Activated CD4-positive, alpha-beta memory T cell treated with anti-CD3 and anti-CD28 coated beads for 36 hours (primary cell): ENCODE data around the gene CLEC11A. TPM values are rescaled to one million over a fixed set of nuclear protein-coding genes. Genes with fewer than 3 reads are reported as not detected.
"Not testable (repeated sequence)": the region's sequence is repeated elsewhere in the genome, so short reads cannot be mapped to it uniquely, and the experiment has no call there.

ENCODE experiments used
- CTCF ChIA-PET: fragments of 350-600 bp; sonication (Branson Sonifier 250); formaldehyde crosslinking; loops from one replicate; lab custom pipeline; 2021; ENCODE audit warnings: antibody characterized with exemption, inconsistent platforms; lab: Charles Lee
- POLR2A ChIA-PET: fragments of 350-600 bp; sonication (Branson Sonifier 250); formaldehyde crosslinking; loops from one replicate; lab custom pipeline; 2021; ENCODE audit warnings: antibody characterized with exemption; lab: Charles Lee
- DNase-seq: peaks from one replicate; pipeline ENCODE4 v3.0.0-alpha.2; 2020
- H3K27ac Mint-ChIP-seq: one replicate; pipeline ENCODE4 v1.8.0; 2021; ENCODE audit warnings: mixed read lengths
- H3K27me3 Mint-ChIP-seq: one replicate; pipeline ENCODE4 v1.8.0; 2021; ENCODE audit warnings: mixed read lengths
- H3K36me3 Mint-ChIP-seq: one replicate; pipeline ENCODE4 v1.8.0; 2021; ENCODE audit warnings: mixed read lengths
- H3K4me1 Mint-ChIP-seq: one replicate; pipeline ENCODE4 v1.8.0; 2021; ENCODE audit warnings: low read depth, mixed read lengths
- H3K4me3 Mint-ChIP-seq: one replicate; pipeline ENCODE4 v1.8.0; 2021; ENCODE audit warnings: mild to moderate bottlenecking, mixed read lengths
- H3K9me3 Mint-ChIP-seq: one replicate; pipeline ENCODE4 v1.8.0; 2021; ENCODE audit warnings: mixed read lengths
- intact Hi-C: fragments of 100-400 bp; cut with micrococcal nuclease; formaldehyde crosslinking; loops from one replicate; pipeline ENCODE4 v1.15.1; 2023
- total RNA-seq, 2 experiments: library from RNA; stranded (reverse); gene quantifications; one replicate each; pipeline ENCODE4 v1.2.3, GENCODE V29; 2021

CLEC11A gene
- total RNA-seq, 2 experiments from 2014 or later, result 0.41 to 0.71 TPM

DNA sequence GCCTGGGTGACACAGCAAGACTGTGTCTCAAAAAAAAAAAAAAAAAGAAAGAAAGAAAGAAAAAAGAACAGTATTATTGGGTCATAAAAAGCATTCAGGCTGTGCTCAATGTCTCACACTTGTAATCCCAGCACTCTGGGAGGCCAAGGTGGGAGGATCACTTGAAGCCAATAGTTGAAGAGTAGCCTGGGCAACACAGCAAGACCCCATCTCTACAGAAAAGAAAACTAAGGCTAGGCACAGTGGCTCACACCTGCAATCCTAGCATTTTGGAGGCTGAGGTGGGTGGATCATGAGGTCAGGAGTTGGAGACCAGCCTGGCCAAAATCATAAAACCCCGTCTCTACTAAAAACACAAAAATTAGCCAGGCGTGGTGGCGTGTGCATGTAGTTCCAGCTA is 34.5 kb downstream of the CLEC11A start:
- intact Hi-C loops, DNase-seq, H3K9me3 Mint-ChIP-seq, POLR2A ChIA-PET, H3K27ac Mint-ChIP-seq, H3K4me3 Mint-ChIP-seq, CTCF ChIA-PET, H3K36me3 Mint-ChIP-seq, H3K4me1 Mint-ChIP-seq: not testable (repeated sequence)
- peaks cover 14% of the 10 kb centered on the region for H3K27me3 Mint-ChIP-seq

DNA sequence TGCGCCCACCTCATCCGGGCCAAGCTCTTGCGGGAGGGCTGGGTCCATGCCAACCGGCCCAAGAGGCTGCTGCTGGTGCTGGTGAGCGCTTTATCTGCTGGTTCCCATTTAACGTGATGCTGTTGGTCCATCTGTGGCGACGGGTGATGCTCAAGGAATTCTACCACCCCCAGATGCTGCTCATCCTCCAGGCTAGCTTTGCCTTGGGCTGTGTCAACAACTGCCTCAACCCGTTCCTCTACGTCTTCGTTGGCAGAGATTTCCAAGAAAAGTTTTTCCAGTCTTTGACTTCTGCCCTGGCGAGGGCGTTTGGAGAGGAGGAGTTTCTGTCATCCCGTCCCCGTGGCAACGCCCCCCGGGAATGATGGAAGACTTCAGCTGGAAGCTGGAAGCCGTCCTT is 35.9 kb downstream of the CLEC11A start:
- H3K27ac Mint-ChIP-seq, POLR2A ChIA-PET, CTCF ChIA-PET, H3K4me1 Mint-ChIP-seq, H3K9me3 Mint-ChIP-seq, H3K4me3 Mint-ChIP-seq, DNase-seq, H3K36me3 Mint-ChIP-seq, intact Hi-C loops: not testable (repeated sequence)
- peaks cover 10% of the 10 kb centered on the region for H3K27me3 Mint-ChIP-seq

DNA sequence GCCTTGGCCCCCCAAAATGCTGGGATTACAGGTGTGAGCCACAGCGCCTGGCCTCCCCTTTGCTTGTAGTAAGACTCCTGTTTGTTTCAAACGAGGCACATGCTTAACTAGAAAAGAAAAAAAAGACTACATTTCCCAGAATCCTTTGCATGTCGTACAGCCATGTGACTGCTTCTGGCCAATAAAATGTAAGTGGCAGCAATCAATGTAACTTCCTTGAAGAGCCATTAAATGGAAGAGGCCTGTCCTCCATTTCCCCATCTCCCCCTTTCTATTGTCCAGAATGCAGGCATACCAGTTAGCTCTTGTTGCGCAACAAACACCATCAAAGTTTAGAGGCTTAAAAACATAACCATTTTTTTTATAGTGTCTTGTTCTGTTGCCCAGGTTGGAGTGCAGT is 36.7 kb downstream of the CLEC11A start:
- intact Hi-C loops, result no loop called here
- Mint-ChIP-seq H3K27ac (no peak overlapping the region), H3K4me3 (no peak overlapping the region), H3K4me1 (no peaks in the 10 kb centered on the region), H3K36me3 (no peaks in the 10 kb centered on the region), H3K9me3 (no peaks in the 10 kb centered on the region), H3K27me3 (peaks cover 9% of the 10 kb centered on the region)
- CTCF ChIA-PET, result interaction anchor here (1.0 kb wide), 1 partner anchor 204 kb away, joined by 4 read pairs; no protein-coding TSS in a partner anchor
- no peak for DNase-seq
- POLR2A ChIA-PET, result no interaction called here

DNA sequence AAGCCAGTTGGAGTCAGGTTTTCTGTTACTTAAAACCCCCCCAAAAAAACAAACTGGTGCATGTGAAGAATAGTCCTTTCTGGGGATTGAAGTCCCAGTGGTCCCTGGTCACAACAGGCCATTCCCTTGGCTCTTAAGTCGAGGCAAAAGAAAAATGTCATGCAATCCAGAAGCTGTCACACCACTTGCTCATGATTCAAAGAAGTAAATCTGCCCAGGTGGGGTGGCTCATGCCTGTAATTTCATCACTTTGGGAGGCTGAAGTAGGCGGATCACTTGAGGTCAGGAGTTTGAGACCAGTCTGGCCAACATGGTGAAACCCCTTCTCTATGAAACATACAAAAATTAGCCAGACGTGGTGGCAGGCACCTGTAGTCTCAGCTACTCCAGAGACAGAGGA is 38.3 kb downstream of the CLEC11A start:
- H3K4me1 Mint-ChIP-seq, H3K36me3 Mint-ChIP-seq, intact Hi-C loops, H3K27ac Mint-ChIP-seq, H3K4me3 Mint-ChIP-seq, DNase-seq, POLR2A ChIA-PET, H3K9me3 Mint-ChIP-seq: not testable (repeated sequence)
- peaks cover 12% of the 10 kb centered on the region for H3K27me3 Mint-ChIP-seq
- CTCF ChIA-PET, result interaction anchor here (1.2 kb wide), 1 partner anchor 36 kb away, joined by 5 read pairs; no protein-coding TSS in a partner anchor

DNA sequence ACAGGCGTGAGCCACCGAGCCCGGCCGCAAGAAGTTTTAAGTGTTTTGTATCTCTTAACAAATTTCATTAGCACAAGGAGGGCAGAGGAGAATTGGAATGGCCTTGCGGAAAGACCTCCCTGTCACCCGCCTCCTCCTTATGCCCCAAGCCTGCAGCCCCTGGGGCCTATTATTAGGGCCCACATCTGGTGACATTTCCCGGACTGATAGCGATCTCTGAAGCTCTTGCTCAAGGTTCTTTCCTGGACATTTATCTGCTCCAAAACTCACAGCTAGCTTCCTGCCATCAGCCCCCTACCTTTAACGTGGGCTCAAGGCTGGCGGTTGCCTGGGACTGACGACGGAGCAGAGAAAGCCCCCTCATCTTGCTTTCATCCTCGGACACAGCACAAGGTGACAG is 40.4 kb downstream of the CLEC11A start:
- H3K9me3 Mint-ChIP-seq, DNase-seq, H3K36me3 Mint-ChIP-seq, CTCF ChIA-PET, H3K27ac Mint-ChIP-seq, H3K4me1 Mint-ChIP-seq, intact Hi-C loops, POLR2A ChIA-PET, H3K4me3 Mint-ChIP-seq: not testable (repeated sequence)
- H3K27me3 Mint-ChIP-seq, result peaks cover 15% of the 10 kb centered on the region

DNA sequence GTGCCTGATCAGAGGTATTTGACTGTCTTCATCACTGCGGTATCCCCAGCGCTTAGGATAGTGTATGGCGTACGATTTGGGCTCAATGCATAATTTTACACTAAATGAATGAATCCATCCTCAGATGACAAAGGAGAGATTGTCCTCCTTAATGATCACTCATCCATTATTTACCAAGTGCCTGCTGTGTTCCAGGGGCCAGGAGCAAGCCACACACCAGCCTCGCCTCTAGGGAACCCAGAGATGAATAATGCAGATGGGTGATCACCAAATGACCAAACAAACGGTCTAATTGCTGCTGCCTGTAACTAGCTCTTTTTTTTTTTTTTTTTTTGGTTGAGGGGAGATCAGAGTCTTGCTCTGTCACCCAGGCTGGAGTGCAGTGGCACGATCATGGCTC is 41.2 kb downstream of the CLEC11A start:
- Mint-ChIP-seq H3K4me1 (no peaks in the 10 kb centered on the region), H3K27me3 (peaks cover 13% of the 10 kb centered on the region), H3K36me3 (no peaks in the 10 kb centered on the region), H3K9me3 (no peaks in the 10 kb centered on the region), H3K4me3 (no peak overlapping the region), H3K27ac (no peak overlapping the region)
- no peak for DNase-seq
- ChIA-PET POLR2A (no interaction called here), CTCF (interaction anchor here (0.7 kb wide), 1 partner anchor 10 kb away, joined by 3 read pairs; no protein-coding TSS in a partner anchor)
- intact Hi-C loops, result no loop called here

DNA sequence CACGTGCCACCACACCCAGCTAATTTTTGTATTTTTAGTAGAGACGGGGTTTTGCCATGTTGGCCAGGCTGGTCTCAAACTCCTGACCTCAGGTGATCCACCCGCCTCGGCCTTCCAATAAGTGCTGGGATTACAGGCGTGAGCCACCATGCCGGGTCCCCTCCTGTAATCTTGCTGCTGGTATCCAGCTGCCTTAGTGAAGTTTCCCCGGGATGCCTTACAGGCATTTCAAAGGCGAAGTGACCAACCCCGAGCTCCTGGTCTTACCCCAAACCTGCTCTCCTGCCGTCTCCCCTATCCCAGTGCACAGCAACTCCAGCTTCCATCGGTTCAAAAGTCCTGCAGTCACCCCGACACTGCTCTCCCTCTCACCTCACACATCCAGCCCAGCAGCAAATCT is 43.6 kb downstream of the CLEC11A start:
- H3K9me3 Mint-ChIP-seq, CTCF ChIA-PET, intact Hi-C loops, H3K4me1 Mint-ChIP-seq, H3K27ac Mint-ChIP-seq, H3K36me3 Mint-ChIP-seq, POLR2A ChIA-PET, H3K4me3 Mint-ChIP-seq, DNase-seq: not testable (repeated sequence)
- H3K27me3 Mint-ChIP-seq, result peaks cover 17% of the 10 kb centered on the region

DNA sequence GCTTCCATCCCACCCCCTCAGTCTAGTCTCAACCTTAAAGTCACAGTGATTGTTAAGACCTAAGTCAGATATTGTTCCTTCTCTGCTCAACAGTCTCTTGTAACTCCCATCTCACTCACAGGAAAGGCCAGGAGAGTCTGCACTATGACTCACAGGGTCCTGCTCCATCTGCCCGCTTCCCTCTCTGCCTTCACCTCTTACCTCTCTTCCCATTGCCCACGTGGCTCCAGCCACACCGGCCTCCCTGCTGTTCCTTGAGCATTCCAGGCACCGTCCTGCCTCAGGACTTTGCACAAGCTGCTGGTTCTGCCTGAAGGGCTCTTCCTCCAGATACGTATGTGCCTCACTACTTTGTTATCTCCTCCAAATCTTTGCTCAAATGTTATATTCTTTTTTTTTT is 44.1 kb downstream of the CLEC11A start:
- DNase-seq, H3K36me3 Mint-ChIP-seq, intact Hi-C loops, H3K4me1 Mint-ChIP-seq, H3K27ac Mint-ChIP-seq, CTCF ChIA-PET, H3K4me3 Mint-ChIP-seq, POLR2A ChIA-PET, H3K9me3 Mint-ChIP-seq: not testable (repeated sequence)
- H3K27me3 Mint-ChIP-seq, result peaks cover 17% of the 10 kb centered on the region

DNA sequence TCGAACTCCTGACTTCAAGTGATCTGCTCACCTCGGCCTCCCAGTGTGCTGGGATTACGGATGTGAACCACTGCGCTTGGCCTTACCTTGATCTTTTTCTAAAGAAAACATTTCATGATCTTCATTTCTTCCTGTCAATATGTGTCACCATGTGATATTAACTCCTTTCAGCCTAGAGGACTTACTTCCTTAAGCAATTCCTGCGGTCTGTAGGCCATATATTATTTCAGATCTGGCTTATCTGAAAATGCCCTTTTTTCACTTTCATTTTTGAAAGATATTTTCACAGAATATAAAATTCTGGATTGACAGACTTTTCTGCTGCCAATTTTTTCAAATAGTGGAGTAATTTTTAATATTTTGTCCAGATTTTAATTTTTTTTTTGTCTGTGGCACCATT is 45.1 kb downstream of the CLEC11A start:
- H3K36me3 Mint-ChIP-seq, result no peaks in the 10 kb centered on the region
- no peaks in the 10 kb centered on the region for H3K9me3 Mint-ChIP-seq
- CTCF ChIA-PET, result no interaction called here
- no peak overlapping the region for H3K4me3 Mint-ChIP-seq
- no peak overlapping the region for H3K27ac Mint-ChIP-seq
- peaks cover 19% of the 10 kb centered on the region for H3K27me3 Mint-ChIP-seq
- no peaks in the 10 kb centered on the region for H3K4me1 Mint-ChIP-seq
- POLR2A ChIA-PET, result no interaction called here
- DNase-seq, result no peak
- intact Hi-C loops, result no loop called here

DNA sequence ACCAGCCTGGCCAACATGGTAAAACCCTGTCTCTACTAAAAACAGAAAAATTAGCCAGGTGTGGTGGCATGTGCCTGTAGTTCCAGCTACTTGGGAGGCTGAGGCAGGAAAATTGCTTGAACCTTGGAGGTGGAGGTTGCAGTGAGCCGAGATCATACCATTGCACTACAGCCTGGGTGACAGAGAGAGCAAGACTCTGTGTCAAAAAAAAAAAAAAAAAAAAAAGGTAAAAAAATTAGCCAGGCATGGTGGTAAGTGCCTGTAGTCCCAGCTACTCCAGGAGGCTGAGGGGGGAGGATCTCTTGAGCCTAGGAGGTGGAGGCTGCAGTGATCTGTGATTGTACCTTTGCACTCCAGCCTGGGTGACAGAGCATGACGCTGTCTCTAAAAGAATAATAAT is 47.0 kb downstream of the CLEC11A start, which contains the start of gene GPR32:
GPR32 (plus strand) TSS at position 301 of the 400 bp plus-strand sequence. CDS start 137 bp downstream, outside the sequence.
- CTCF ChIA-PET, result interaction anchor here (0.6 kb wide), 1 partner anchor 559 kb away, joined by 3 read pairs; no protein-coding TSS in a partner anchor
- POLR2A ChIA-PET, intact Hi-C loops, H3K27ac Mint-ChIP-seq, H3K36me3 Mint-ChIP-seq, H3K9me3 Mint-ChIP-seq, H3K4me1 Mint-ChIP-seq, DNase-seq, H3K4me3 Mint-ChIP-seq: not testable (repeated sequence)
- H3K27me3 Mint-ChIP-seq, result peaks cover 20% of the 10 kb centered on the region

DNA sequence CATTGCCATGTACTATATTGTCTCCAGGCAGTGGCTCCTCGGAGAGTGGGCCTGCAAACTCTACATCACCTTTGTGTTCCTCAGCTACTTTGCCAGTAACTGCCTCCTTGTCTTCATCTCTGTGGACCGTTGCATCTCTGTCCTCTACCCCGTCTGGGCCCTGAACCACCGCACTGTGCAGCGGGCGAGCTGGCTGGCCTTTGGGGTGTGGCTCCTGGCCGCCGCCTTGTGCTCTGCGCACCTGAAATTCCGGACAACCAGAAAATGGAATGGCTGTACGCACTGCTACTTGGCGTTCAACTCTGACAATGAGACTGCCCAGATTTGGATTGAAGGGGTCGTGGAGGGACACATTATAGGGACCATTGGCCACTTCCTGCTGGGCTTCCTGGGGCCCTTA is 47.7 kb downstream of the CLEC11A start:
- H3K4me1 Mint-ChIP-seq, result no peaks in the 10 kb centered on the region
- no peak overlapping the region for H3K4me3 Mint-ChIP-seq
- H3K27ac Mint-ChIP-seq, result no peak overlapping the region
- H3K27me3 Mint-ChIP-seq, result peaks cover 23% of the 10 kb centered on the region
- no peaks in the 10 kb centered on the region for H3K36me3 Mint-ChIP-seq
- CTCF ChIA-PET, result interaction anchor here (0.6 kb wide), 1 partner anchor 560 kb away, joined by 3 read pairs; no protein-coding TSS in a partner anchor
- POLR2A ChIA-PET, result no interaction called here
- intact Hi-C loops, result no loop called here
- DNase-seq, result no peak
- H3K9me3 Mint-ChIP-seq, result no peaks in the 10 kb centered on the region

DNA sequence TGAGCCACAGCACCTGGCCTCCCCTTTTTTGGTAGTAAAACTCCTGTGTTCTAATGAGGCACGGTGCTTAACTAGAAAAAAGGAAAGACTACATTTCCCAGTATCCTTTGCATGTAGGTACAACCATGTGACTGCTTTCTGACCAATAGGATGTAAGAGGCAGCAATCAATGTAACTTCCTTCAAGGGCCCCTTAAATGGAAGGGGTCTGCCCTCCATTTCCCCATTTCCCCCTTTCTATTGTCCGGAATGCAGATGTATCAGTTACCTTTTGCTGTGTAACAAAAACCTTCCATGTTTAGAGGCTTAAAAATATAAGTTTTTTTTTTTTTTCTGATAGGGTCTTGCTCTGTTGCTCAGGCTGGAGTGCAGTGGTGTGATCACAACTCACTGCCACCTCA is 49.3 kb downstream of the CLEC11A start:
- Mint-ChIP-seq H3K27ac (no peak overlapping the region), H3K4me3 (no peak overlapping the region)

DNA sequence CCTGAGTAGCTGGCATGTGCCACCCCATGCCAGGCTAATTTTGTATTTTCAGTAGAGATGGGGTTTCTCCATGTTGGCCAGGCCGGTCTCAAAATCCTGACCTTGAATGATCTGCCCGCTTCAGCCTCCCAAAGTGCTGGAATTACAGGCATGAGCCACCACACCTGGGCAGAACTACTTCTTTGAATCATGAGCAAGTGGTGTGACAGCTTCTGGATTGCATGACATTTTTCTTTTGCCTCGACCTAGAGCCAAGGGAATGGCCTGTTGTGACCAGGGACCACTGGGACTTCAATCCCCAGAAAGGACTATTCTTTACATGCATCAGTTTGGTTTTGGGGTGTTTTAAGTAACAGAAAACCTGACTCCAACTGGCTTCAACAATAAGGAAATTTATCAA is 49.7 kb downstream of the CLEC11A start:
- DNase-seq, H3K4me3 Mint-ChIP-seq, H3K27ac Mint-ChIP-seq, H3K4me1 Mint-ChIP-seq, POLR2A ChIA-PET, H3K9me3 Mint-ChIP-seq, H3K36me3 Mint-ChIP-seq, intact Hi-C loops: not testable (repeated sequence)
- peaks cover 23% of the 10 kb centered on the region for H3K27me3 Mint-ChIP-seq
- CTCF ChIA-PET, result interaction anchor here (0.8 kb wide), 1 partner anchor 11 kb away, joined by 3 read pairs; no protein-coding TSS in a partner anchor

More for the DNA sequence above, 49.3 kb downstream of the CLEC11A start:
- CTCF ChIA-PET, result no interaction called here
- intact Hi-C loops, result no loop called here
- POLR2A ChIA-PET, result no interaction called here
- H3K36me3 Mint-ChIP-seq, result no peaks in the 10 kb centered on the region
- no peaks in the 10 kb centered on the region for H3K4me1 Mint-ChIP-seq
- DNase-seq, result no peak
- no peaks in the 10 kb centered on the region for H3K9me3 Mint-ChIP-seq
- peaks cover 19% of the 10 kb centered on the region for H3K27me3 Mint-ChIP-seq
